ENCODE data around the gene ANKRD60. TPM values are rescaled to one million over a fixed set of nuclear protein-coding genes. Genes with fewer than 3 reads are reported as not detected.

ANKRD60 gene
- total RNA-seq, 2 donors from 2014 or later = not detected

DNA sequence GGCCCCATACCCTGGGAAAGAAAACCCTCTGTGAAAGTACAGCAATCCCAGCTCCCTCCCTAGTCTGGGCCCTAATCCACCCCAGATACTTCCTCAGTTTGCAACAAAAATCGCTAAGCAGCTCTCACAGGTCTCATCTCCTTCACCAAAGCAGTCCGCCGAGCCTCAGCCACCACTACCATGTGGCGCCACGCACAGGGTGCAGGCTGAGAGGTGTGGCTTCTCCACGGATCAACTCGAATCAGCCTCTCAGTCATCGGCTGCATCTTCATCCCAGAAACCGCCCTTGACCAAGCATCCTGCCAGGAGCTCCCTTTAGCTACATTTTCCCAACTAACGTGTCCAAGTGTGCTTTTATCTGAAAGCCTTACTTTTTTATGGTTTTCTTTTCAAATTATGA, 50.7 kb downstream of the ANKRD60 start:
- H3K27me3 Mint-ChIP-seq = peaks cover 17% of the 10 kb centered on the region

DNA sequence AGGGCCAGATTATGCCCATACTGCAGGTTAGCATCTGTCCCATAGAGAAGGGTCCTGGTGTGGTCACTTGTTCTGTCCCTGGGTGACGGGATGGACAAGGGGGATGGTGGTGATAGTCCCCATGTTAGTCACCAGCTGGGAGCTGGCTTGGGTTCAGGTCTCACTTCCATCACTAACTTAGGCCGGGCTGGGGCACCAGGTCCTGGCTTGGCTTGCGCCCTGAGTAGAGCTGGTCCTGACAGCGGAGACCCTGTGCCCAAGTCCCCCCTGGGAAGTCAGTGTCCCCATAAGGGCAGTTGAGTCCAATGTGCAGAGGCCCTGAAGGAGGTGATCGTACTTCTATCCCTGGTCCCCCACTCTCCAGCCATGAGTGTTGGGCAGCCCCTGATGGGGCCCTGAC, 52.6 kb downstream of the ANKRD60 start:
- ATAC-seq (replicated peaks) = no peak
- no peak overlapping the region for H3K27ac Mint-ChIP-seq
- no peak overlapping the region for H3K4me3 Mint-ChIP-seq
- H3K9me3 Mint-ChIP-seq = no peaks in the 10 kb centered on the region
- peaks cover 5% of the 10 kb centered on the region for H3K4me1 Mint-ChIP-seq
- H3K27me3 Mint-ChIP-seq = peaks cover 9% of the 10 kb centered on the region
- no peaks in the 10 kb centered on the region for H3K36me3 Mint-ChIP-seq (ENCODE audit: low read depth)

More for the DNA sequence above, 50.7 kb downstream of the ANKRD60 start:
- no peak for ATAC-seq (replicated peaks)
- no peak overlapping the region for H3K27ac Mint-ChIP-seq
- no peaks in the 10 kb centered on the region for H3K36me3 Mint-ChIP-seq (ENCODE audit: low read depth)
- H3K4me1 Mint-ChIP-seq = no peaks in the 10 kb centered on the region
- H3K4me3 Mint-ChIP-seq = no peak overlapping the region
- H3K9me3 Mint-ChIP-seq = no peaks in the 10 kb centered on the region

DNA sequence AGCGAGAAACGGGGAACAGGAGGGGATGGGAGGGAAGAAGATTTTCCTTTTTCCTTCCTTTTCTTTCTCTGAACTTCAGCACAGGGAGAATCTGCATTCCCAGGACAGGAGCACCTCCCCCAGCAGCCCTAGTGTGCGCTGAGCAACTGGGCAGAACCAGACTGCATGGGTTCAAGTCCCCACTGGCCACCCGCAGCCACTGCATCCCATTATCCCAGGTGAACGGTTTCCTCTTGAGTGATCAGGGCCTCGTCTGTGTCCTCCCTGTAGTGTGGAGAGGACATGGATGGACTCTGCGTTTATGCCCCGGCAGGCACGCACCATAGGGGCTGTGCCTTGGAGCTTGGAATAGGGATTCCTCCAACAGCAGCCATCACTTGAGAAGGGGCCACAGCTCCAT, 53.0 kb downstream of the ANKRD60 start:
- Mint-ChIP-seq H3K36me3 (ENCODE audit: low read depth) (no peaks in the 10 kb centered on the region), H3K4me3 (no peak overlapping the region), H3K27ac (no peak overlapping the region), H3K27me3 (peaks cover 9% of the 10 kb centered on the region), H3K9me3 (no peaks in the 10 kb centered on the region), H3K4me1 (peaks cover 5% of the 10 kb centered on the region)
- no peak for ATAC-seq (replicated peaks)

DNA sequence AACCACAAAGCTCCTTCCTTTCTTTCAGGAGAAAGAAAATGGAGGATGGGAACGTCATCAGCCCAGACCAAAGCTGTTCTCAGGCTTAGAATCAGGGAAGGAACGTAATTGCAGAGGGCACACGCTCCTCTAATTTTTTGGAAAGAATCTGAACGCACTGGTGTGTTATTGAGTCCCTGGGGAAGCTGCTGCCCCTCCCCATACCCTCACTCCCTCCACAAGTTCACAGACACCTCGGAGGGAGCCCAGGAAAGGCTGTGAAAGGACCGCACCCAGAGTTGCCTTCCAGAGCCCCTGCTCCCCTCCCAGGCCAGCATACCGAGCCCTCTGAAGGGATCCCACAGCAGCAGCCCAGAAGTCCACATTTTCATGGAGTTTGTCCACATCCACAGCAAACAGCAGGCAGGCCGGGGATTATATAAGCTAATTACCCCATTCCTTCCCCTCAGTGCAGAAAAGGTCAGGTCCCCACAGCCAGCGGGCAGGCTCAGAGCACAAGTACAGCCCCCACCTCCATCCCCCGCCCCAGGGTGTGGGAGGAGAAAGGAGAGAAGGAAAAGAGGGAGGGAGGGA, 53.7 kb downstream of the ANKRD60 start:
- Mint-ChIP-seq H3K4me3 (no peak overlapping the region), H3K27ac (no peak overlapping the region), H3K4me1 (peaks cover 5% of the 10 kb centered on the region), H3K27me3 (peaks cover 9% of the 10 kb centered on the region), H3K36me3 (ENCODE audit: low read depth) (no peaks in the 10 kb centered on the region), H3K9me3 (no peaks in the 10 kb centered on the region)
- no peak for ATAC-seq (replicated peaks)

- peaks cover 9% of the 10 kb centered on the region for H3K27me3 Mint-ChIP-seq
- no peak overlapping the region for H3K27ac Mint-ChIP-seq
- ATAC-seq (replicated peaks) = no peak
- peaks cover 5% of the 10 kb centered on the region for H3K4me1 Mint-ChIP-seq
- H3K4me3 Mint-ChIP-seq = no peak overlapping the region
- H3K36me3 Mint-ChIP-seq (ENCODE audit: low read depth) = no peaks in the 10 kb centered on the region
- H3K9me3 Mint-ChIP-seq = no peaks in the 10 kb centered on the region
Observed at GRCh38 chr20:58173930-58174707, 54.3 kb downstream of the ANKRD60 start.

GRCh38 chr20:58173091-58173490, 55.4 kb downstream of the ANKRD60 start:
- Mint-ChIP-seq H3K9me3 (no peaks in the 10 kb centered on the region), H3K36me3 (ENCODE audit: low read depth) (no peaks in the 10 kb centered on the region), H3K27ac (no peak overlapping the region), H3K4me1 (peaks cover 5% of the 10 kb centered on the region), H3K27me3 (peaks cover 5% of the 10 kb centered on the region), H3K4me3 (no peak overlapping the region)
- no peak for ATAC-seq (replicated peaks)

DNA sequence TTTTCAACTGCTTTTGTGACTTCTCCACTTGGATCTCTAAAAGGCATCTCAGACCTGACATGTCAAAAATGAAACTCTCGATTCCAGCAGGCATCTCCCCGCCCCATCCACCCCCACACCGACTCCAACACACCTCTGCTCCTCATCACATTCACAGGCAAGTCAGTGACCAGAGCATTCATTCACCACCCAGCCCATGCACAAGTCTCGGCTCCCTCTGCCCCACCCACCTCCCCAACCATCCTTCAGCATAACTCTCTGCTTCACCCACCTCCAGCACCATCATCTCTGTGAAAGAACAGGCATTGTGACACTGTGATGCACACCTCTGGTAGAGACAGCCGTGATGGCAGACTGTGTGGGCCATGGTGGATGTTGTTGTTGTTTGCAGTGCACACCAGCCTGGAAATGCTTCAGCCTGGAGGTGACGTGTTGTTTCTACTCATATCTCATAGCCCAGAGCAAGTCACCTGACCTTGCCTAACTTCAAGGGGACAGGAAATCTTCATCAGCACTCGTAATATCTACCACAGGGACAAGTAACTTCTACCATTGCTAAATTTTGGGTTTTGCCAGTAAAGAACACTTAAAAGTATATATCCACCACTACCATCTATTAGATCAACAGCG, 56.5 kb downstream of the ANKRD60 start:
- H3K4me1 Mint-ChIP-seq = peaks cover 5% of the 10 kb centered on the region
- peaks cover 3% of the 10 kb centered on the region for H3K27me3 Mint-ChIP-seq
- no peaks in the 10 kb centered on the region for H3K9me3 Mint-ChIP-seq
- no peak overlapping the region for H3K4me3 Mint-ChIP-seq
- ATAC-seq (replicated peaks) = peak; percentile 52
- H3K27ac Mint-ChIP-seq = no peak overlapping the region
- no peaks in the 10 kb centered on the region for H3K36me3 Mint-ChIP-seq (ENCODE audit: low read depth)

DNA sequence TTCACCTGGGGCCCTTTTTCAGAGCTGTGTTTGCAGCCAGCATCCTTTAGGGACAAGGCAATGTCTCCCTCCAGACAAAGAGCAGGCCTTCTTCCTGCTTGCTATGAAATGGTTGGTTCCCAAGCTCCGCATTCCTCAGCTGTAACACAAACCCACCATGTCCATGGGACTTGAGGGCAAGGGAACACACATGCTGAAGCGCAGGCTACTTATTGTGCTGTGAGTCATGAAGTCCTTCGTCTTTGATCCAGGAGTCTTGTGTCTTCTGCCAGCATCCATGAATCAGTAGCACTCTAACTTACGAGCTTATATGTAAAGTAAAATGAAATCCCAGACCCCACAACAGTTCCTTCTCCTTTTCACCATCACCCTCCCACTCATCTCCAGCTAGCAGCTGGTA, 59.0 kb downstream of the ANKRD60 start:
- H3K4me3 Mint-ChIP-seq = no peak overlapping the region
- peaks cover 5% of the 10 kb centered on the region for H3K4me1 Mint-ChIP-seq
- no peak for ATAC-seq (replicated peaks)
- H3K9me3 Mint-ChIP-seq = no peaks in the 10 kb centered on the region
- H3K27ac Mint-ChIP-seq = no peak overlapping the region
- H3K36me3 Mint-ChIP-seq (ENCODE audit: low read depth) = no peaks in the 10 kb centered on the region
- no peaks in the 10 kb centered on the region for H3K27me3 Mint-ChIP-seq

DNA sequence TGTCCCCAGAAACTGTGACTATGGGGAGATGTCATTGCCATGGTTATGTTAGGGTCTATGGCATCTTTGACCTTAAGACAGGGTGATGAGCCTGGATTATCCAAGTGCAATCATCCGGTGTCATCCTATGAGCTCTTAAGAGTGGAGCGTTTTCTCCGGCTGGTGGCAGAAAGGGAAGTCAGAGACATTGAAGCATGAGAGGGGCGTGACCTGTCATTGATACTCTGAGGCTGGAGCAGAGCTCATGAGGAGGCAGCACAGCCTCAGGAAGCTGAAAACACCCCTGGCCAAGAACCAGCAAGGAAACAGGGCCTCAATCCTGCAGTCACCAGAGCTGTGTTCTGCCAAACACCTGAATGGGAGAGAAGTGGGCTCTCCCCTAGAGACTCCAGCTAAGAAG, 59.6 kb downstream of the ANKRD60 start:
- H3K27me3 Mint-ChIP-seq = no peaks in the 10 kb centered on the region
- no peak overlapping the region for H3K4me3 Mint-ChIP-seq
- no peaks in the 10 kb centered on the region for H3K36me3 Mint-ChIP-seq (ENCODE audit: low read depth)
- no peak for ATAC-seq (replicated peaks)
- H3K27ac Mint-ChIP-seq = no peak overlapping the region
- H3K9me3 Mint-ChIP-seq = no peaks in the 10 kb centered on the region
- peaks cover 5% of the 10 kb centered on the region for H3K4me1 Mint-ChIP-seq

GRCh38 chr20:58167759-58168158, 60.7 kb downstream of the ANKRD60 start:
- Mint-ChIP-seq H3K4me1 (peaks cover 5% of the 10 kb centered on the region), H3K36me3 (ENCODE audit: low read depth) (no peaks in the 10 kb centered on the region), H3K9me3 (no peaks in the 10 kb centered on the region), H3K4me3 (no peak overlapping the region), H3K27me3 (no peaks in the 10 kb centered on the region), H3K27ac (no peak overlapping the region)
- ATAC-seq (replicated peaks) = no peak

Other genes starting within 250 kb of the ANKRD60 start
- gene RAB22A, start 81.1 kb upstream of the ANKRD60 start, total RNA-seq = 10 to 100 TPM; 11.6 to 12.8 TPM
- gene VAPB, start 160.6 kb upstream of the ANKRD60 start, total RNA-seq = 10 to 100 TPM; 43.2 to 48.2 TPM

Measured in activated T-helper 17 cell treated with anti-CD3 and anti-CD28 coated beads, Interleukin-2, amount 50 U/mL, for 72 hours (primary cell).